Measurements from ENCODE around the gene GPC1. TPM values are rescaled to one million over a fixed set of nuclear protein-coding genes. Genes with fewer than 3 reads are reported as not detected.

The GPC1 gene
- total RNA-seq, 1 donor from 2014 or later = 36.0 TPM

DNA sequence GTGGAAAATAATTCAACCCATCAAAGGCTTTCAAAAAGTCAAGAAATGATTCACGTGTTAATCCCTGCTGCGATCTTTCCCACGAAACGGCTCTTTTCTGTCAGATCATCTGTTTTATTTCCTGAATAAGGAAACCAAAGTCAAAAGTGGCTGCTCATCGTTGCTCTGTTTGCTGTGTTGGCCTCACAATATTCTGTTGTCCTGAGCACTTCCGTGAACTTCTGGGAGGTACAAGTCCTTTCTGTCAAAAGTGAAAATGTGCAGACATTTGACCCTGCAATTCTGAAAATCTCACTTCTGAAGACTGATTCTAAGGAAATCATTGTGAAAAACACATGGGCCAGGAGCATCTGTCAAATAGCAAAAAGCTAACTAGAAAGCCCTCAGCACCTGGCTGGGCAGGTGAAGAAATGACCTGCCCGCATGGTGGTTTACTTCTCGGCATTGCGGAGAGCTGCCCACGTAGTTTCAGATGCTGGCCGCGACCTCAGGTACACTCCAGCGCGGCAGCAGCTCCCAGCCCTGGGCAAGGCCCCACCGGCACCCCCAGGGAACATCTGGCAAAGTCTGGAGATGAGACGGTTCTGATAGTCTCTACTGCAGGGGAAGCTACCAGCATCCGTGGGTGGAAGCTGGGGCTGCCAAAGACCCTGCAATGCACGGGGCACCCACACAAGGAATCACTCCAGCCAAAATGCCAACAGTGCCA is 31.9 kb upstream of the GPC1 start:
- no peaks in the 10 kb centered on the region for H3K36me3 ChIP-seq (ENCODE audit: control insufficient read depth in 3 of 3, insufficient read depth in 3 of 3, low read length in 3 of 3)
- H3K9ac ChIP-seq (ENCODE audit: low read depth in 1 of 3, low read length in 3 of 3) = no peak overlapping the region
- peaks cover 0 to 4% (median 0%) of the 10 kb centered on the region in 3 donors for H3K27me3 ChIP-seq (ENCODE audit: control insufficient read depth in 3 of 3, insufficient read depth in 3 of 3, low read length in 3 of 3)
- H3K27ac ChIP-seq (ENCODE audit: low read depth, low read length) = no peak overlapping the region
- no peak overlapping the region for H3K4me3 ChIP-seq (ENCODE audit: low read length in 3 of 3)
- H3K9me3 ChIP-seq (ENCODE audit: control insufficient read depth in 3 of 3, low read length in 3 of 3) = no peaks in the 10 kb centered on the region
- H3K4me1 ChIP-seq (ENCODE audit: control insufficient read depth in 3 of 3, insufficient read depth in 3 of 3, low read length in 3 of 3) = no peaks in the 10 kb centered on the region

DNA sequence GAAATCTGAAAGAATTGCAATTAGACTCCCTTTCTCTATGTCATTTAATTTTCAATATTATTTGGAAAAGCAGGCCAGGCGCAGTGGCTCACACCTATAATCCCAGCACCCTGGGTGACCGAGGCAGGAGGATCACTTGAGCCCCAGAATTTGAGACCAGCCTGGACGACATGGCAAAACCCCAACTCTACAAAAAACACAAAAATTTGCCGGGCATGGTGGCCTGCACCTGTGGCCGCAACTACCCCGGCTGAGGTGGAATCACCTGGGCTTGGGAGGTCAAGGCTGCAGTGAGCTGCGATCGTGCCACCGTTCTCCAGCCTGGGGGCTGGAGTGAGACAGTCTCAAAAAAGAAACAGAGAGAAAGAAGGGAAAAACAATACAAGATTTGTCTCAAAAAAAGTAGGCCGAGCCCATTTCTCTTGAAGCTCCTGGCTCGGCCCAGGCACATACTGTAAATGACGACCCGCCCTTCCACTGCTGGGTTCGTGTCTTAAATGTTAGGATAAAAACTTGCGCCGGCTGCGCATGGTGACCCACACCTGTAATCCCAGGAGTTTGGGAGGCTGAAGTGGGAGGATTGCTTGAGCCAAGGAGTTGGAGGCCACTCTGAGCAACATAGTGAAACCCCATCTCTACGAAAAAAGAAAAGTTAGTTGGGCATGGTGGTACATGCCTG is 31.1 kb upstream of the GPC1 start:
- Histone ChIP-seq H3K4me3 (ENCODE audit: low read length in 3 of 3) (no peak overlapping the region), H3K4me1 (ENCODE audit: control insufficient read depth in 3 of 3, insufficient read depth in 3 of 3, low read length in 3 of 3) (no peaks in the 10 kb centered on the region), H3K36me3 (ENCODE audit: control insufficient read depth in 3 of 3, insufficient read depth in 3 of 3, low read length in 3 of 3) (no peaks in the 10 kb centered on the region), H3K9ac (ENCODE audit: low read depth in 1 of 3, low read length in 3 of 3) (no peak overlapping the region), H3K9me3 (ENCODE audit: control insufficient read depth in 3 of 3, low read length in 3 of 3) (no peaks in the 10 kb centered on the region), H3K27ac (ENCODE audit: low read depth, low read length) (no peak overlapping the region), H3K27me3 (ENCODE audit: control insufficient read depth in 3 of 3, insufficient read depth in 3 of 3, low read length in 3 of 3) (peaks cover 0 to 4% (median 0%) of the 10 kb centered on the region in 3 donors)

DNA sequence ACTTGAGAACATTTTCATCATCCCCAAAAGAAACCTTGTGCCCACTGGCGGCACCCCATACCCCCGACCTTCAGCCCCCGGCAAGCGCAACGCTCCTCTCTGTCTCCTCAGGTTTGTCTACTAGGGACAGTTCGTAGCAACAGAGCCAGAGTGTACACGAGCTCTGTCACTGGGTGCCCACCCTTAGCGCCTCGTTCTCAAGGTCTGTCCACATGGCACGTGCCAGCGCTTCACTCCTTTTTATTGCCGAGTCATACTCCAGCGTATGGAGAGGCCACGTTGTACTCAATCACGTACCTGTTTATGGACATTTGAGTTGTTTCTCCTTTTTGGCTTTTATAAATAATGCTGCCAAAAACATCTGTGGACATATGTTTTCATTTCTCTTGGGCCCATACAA is 30.3 kb upstream of the GPC1 start:
- Histone ChIP-seq H3K27me3 (ENCODE audit: control insufficient read depth in 3 of 3, insufficient read depth in 3 of 3, low read length in 3 of 3) (peaks cover 0 to 4% (median 0%) of the 10 kb centered on the region in 3 donors), H3K36me3 (ENCODE audit: control insufficient read depth in 3 of 3, insufficient read depth in 3 of 3, low read length in 3 of 3) (no peaks in the 10 kb centered on the region), H3K27ac (ENCODE audit: low read depth, low read length) (no peak overlapping the region), H3K9me3 (ENCODE audit: control insufficient read depth in 3 of 3, low read length in 3 of 3) (no peaks in the 10 kb centered on the region), H3K4me3 (ENCODE audit: low read length in 3 of 3) (no peak overlapping the region), H3K9ac (ENCODE audit: low read depth in 1 of 3, low read length in 3 of 3) (no peak overlapping the region), H3K4me1 (ENCODE audit: control insufficient read depth in 3 of 3, insufficient read depth in 3 of 3, low read length in 3 of 3) (no peaks in the 10 kb centered on the region)

DNA sequence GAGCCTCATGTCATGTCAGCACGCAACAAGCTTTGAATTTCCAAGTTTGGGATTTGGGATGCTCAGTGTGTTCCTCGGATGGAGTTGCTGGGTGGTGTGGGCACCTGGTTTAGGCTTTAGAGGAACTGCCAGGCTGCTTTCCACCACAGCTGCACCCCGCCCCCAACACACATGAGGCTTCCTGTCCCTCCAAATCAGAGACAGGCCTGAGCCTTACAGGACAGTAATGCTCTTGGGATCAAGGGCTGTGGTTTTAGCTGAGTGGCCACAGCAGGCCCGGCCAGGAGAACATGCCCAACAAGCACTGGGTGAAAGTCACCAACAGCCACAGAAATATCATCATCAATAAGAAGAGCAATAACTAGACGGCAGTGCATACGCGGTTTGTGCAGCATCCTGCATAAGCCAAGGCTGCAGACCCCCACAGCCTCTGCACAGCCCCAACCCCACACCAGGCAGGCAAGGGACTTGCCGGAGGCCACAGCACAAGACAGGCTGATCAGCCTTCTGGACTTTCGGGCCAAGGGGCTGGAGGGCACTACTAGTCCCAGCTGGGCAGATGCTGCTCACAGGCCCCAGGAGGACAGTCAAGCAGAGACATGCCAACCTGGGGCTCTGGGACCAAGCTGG is 29.7 kb upstream of the GPC1 start:
- Histone ChIP-seq H3K27ac (ENCODE audit: low read depth, low read length) (no peak overlapping the region), H3K9ac (ENCODE audit: low read depth in 1 of 3, low read length in 3 of 3) (no peak overlapping the region), H3K4me3 (ENCODE audit: low read length in 3 of 3) (no peak overlapping the region), H3K9me3 (ENCODE audit: control insufficient read depth in 3 of 3, low read length in 3 of 3) (no peaks in the 10 kb centered on the region), H3K4me1 (ENCODE audit: control insufficient read depth in 3 of 3, insufficient read depth in 3 of 3, low read length in 3 of 3) (no peaks in the 10 kb centered on the region), H3K27me3 (ENCODE audit: control insufficient read depth in 3 of 3, insufficient read depth in 3 of 3, low read length in 3 of 3) (peaks cover 0 to 4% (median 0%) of the 10 kb centered on the region in 3 donors), H3K36me3 (ENCODE audit: control insufficient read depth in 3 of 3, insufficient read depth in 3 of 3, low read length in 3 of 3) (no peaks in the 10 kb centered on the region)

DNA sequence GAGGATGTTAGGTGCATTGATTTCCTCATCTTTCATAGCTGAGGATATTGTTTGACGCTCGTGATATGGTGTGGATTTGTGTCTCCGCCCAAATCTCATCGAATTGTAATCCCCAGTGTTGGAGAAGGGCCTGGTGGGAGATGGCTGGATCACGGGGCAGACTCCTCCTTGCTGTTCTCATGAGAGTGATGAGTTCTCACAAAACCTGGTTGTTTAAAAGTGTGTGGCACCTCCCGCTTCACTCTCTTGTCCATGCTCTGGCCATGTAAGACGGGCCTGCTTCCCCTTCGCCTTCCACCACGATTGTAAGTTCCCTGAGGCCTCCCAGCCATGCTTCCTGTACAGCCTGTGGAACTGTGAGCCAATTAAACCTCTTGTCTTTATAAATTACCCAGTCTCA is 28.4 kb upstream of the GPC1 start:
- Histone ChIP-seq H3K27me3 (ENCODE audit: control insufficient read depth in 3 of 3, insufficient read depth in 3 of 3, low read length in 3 of 3) (no peaks in the 10 kb centered on the region), H3K36me3 (ENCODE audit: control insufficient read depth in 3 of 3, insufficient read depth in 3 of 3, low read length in 3 of 3) (no peaks in the 10 kb centered on the region), H3K9me3 (ENCODE audit: control insufficient read depth in 3 of 3, low read length in 3 of 3) (no peaks in the 10 kb centered on the region), H3K9ac (ENCODE audit: low read depth in 1 of 3, low read length in 3 of 3) (no peak overlapping the region), H3K27ac (ENCODE audit: low read depth, low read length) (no peak overlapping the region), H3K4me3 (ENCODE audit: low read length in 3 of 3) (no peak overlapping the region), H3K4me1 (ENCODE audit: control insufficient read depth in 3 of 3, insufficient read depth in 3 of 3, low read length in 3 of 3) (no peaks in the 10 kb centered on the region)

DNA sequence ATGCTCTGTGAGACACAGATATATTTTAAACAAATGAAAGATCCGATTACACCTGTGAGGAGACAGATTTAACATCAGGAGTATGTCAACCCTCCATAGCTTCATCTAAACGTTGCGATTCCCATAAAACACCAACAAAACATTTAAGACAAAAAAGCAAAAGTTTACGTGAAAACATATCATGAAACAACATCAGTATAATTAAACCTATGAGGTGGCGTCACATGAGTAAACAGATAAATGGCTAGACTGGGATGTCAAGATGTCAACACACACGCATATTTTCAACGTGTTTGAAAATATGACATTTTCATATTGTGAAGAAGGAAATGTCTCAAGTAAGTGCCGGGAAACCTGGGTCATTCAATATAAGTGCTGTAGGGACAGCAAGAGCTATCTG is 25.5 kb upstream of the GPC1 start:
- Histone ChIP-seq H3K9ac (ENCODE audit: low read depth in 1 of 3, low read length in 3 of 3) (no peak overlapping the region), H3K27ac (ENCODE audit: low read depth, low read length) (no peak overlapping the region), H3K36me3 (ENCODE audit: control insufficient read depth in 3 of 3, insufficient read depth in 3 of 3, low read length in 3 of 3) (no peaks in the 10 kb centered on the region), H3K4me1 (ENCODE audit: control insufficient read depth in 3 of 3, insufficient read depth in 3 of 3, low read length in 3 of 3) (peaks cover 0 to 4% (median 0%) of the 10 kb centered on the region in 3 donors), H3K4me3 (ENCODE audit: low read length in 3 of 3) (no peak overlapping the region), H3K27me3 (ENCODE audit: control insufficient read depth in 3 of 3, insufficient read depth in 3 of 3, low read length in 3 of 3) (peaks cover 0 to 3% (median 0%) of the 10 kb centered on the region in 3 donors), H3K9me3 (ENCODE audit: control insufficient read depth in 3 of 3, low read length in 3 of 3) (no peaks in the 10 kb centered on the region)

DNA sequence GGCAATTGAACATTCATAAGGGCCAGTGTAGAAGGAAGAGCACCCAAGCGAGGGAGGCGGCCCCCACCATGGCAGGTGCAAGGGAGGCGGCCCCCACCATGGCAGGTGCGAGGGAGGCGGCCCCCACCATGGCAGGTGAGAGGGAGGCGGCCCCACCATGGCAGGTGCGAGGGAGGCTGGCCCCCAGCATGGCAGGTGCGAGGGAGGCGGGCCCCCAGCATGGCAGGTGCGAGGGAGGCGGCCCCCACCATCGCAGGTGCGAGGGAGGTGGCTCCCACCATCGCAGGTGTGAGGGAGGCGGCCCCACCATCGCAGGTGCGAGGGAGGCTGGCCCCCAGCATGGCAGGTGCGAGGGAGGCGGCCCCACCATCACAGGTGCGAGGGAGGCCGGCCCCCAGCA is 24.7 kb upstream of the GPC1 start:
- no peak overlapping the region for H3K9ac ChIP-seq (ENCODE audit: low read depth in 1 of 3, low read length in 3 of 3)
- H3K4me1 ChIP-seq (ENCODE audit: control insufficient read depth in 3 of 3, insufficient read depth in 3 of 3, low read length in 3 of 3) = peaks cover 0 to 4% (median 0%) of the 10 kb centered on the region in 3 donors
- peaks cover 0 to 3% (median 0%) of the 10 kb centered on the region in 3 donors for H3K27me3 ChIP-seq (ENCODE audit: control insufficient read depth in 3 of 3, insufficient read depth in 3 of 3, low read length in 3 of 3)
- H3K9me3 ChIP-seq (ENCODE audit: control insufficient read depth in 3 of 3, low read length in 3 of 3) = no peaks in the 10 kb centered on the region
- no peaks in the 10 kb centered on the region for H3K36me3 ChIP-seq (ENCODE audit: control insufficient read depth in 3 of 3, insufficient read depth in 3 of 3, low read length in 3 of 3)
- no peak overlapping the region for H3K27ac ChIP-seq (ENCODE audit: low read depth, low read length)
- H3K4me3 ChIP-seq (ENCODE audit: low read length in 3 of 3) = no peak overlapping the region

DNA sequence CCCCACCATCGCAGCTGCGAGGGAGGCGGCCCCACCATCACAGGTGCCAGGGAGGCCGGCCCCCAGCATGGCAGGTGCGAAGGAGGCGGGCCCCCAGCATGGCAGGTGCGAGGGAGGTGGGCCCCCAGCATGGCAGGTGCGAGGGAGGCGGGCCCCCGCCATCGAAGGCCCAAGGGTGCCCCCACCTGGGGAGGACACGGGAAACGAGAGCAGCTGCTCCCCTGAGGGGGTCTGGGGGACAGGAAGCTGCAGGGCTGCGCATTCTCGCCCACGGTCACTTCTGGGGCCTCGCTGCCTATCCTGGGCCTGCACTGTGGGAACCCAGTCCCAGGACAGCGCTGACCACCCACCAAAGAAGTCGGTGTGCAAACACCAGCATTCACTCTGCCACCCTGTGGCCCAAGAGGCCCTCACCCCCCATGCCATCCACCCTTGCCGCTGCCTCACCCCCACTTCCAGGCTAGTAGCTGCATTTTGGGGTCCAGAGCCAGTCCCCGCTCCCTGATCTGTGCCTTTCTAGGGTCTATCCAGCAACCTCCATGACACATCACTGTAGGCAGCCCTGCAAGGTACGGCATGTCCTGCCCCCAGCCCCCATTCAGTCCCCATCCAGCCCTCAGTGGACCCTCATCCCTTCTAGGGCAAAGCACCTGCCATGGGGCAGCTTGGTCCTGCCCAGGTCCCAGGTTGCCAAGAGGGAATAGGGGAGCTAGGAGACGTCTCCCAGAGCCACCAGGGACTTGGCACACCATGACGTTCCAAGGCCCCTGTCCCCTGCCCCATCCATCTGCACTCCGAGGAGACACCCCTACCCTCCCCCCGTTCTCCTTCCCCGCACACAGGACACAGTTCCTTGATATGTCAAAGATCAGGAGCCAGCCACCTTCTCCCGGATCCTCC is 24.0 kb upstream of the GPC1 start:
- Histone ChIP-seq H3K27me3 (ENCODE audit: control insufficient read depth in 3 of 3, insufficient read depth in 3 of 3, low read length in 3 of 3) (peaks cover 0 to 3% (median 0%) of the 10 kb centered on the region in 3 donors), H3K4me3 (ENCODE audit: low read length in 3 of 3) (no peak overlapping the region), H3K4me1 (ENCODE audit: control insufficient read depth in 3 of 3, insufficient read depth in 3 of 3, low read length in 3 of 3) (peaks cover 0 to 4% (median 0%) of the 10 kb centered on the region in 3 donors), H3K27ac (ENCODE audit: low read depth, low read length) (no peak overlapping the region), H3K36me3 (ENCODE audit: control insufficient read depth in 3 of 3, insufficient read depth in 3 of 3, low read length in 3 of 3) (no peaks in the 10 kb centered on the region), H3K9me3 (ENCODE audit: control insufficient read depth in 3 of 3, low read length in 3 of 3) (no peaks in the 10 kb centered on the region), H3K9ac (ENCODE audit: low read depth in 1 of 3, low read length in 3 of 3) (no peak overlapping the region)

DNA sequence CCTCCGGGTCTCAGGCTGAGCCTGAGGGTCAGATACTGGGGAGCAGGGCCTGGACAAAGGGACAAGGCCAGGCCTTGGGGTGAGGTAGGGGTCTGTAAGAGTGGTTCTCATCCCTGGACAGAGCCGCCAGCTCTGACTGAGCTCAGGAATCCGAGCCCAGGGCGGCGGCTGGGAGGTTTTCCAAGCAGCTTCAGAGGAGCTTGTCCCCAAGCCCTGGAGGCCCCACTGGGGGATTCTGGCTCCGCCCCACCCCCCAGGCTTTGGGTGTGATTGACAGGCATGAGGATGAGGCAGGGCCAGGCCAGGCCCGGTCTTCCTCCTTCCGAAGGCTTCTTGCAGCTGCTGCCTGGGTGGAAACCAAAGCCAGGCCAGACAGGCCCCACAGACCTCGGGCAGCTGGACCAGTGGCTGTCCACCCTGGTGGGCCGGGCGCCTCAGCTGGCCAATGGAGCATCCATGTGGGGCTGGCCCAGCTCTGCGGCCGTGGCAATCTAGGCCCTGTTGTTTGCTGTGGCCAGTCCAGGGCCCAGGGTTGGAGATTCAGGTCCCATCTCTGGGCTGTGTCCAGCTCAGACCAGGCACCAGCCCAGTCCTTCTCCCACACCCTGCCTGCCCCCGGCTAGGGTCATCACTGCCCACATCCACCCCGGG is 23.1 kb upstream of the GPC1 start:
- no peak overlapping the region for H3K4me3 ChIP-seq (ENCODE audit: low read length in 3 of 3)
- H3K9ac ChIP-seq (ENCODE audit: low read depth in 1 of 3, low read length in 3 of 3) = no peak overlapping the region
- H3K27ac ChIP-seq (ENCODE audit: low read depth, low read length) = no peak overlapping the region
- no peaks in the 10 kb centered on the region for H3K9me3 ChIP-seq (ENCODE audit: control insufficient read depth in 3 of 3, low read length in 3 of 3)
- no peaks in the 10 kb centered on the region for H3K36me3 ChIP-seq (ENCODE audit: control insufficient read depth in 3 of 3, insufficient read depth in 3 of 3, low read length in 3 of 3)
- H3K27me3 ChIP-seq (ENCODE audit: control insufficient read depth in 3 of 3, insufficient read depth in 3 of 3, low read length in 3 of 3) = peaks cover 0 to 3% (median 0%) of the 10 kb centered on the region in 3 donors
- H3K4me1 ChIP-seq (ENCODE audit: control insufficient read depth in 3 of 3, insufficient read depth in 3 of 3, low read length in 3 of 3) = peaks cover 0 to 4% (median 0%) of the 10 kb centered on the region in 3 donors

Data from skeletal muscle tissue (tissue), 4 donors.